ENCODE measurements around the gene LARGE1.

The LARGE1 gene

DNA sequence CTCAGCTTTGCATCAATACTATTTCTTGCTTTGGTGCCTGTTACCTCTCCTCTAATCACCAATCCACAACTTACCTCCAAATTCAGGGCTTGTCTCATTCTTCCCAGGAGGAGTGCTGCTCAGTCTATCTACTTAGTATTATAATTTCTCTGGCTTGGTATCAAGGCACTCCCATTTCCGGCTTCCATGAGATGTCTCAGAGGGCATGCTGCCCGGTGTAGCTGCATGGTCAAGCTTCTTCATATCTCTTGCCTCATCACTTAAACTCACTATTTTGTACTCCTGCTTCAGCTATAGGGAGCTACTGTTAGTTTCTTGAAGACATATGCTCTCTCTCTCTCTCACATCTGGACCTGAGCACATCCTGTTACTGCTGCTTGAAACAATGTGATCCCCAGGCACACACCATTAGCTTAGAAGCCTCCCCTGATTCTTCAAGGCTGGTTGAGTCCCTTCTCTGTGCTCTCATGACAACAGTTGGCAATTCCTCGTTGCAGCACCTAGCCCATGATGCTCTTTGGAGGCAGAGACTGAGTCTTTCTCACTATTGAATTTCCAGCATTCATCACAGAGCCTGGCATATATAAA lies 679.3 kb downstream of the LARGE1 start:
- DNase-seq (ENCODE audit: low read depth in 2 of 2): no peak

DNA sequence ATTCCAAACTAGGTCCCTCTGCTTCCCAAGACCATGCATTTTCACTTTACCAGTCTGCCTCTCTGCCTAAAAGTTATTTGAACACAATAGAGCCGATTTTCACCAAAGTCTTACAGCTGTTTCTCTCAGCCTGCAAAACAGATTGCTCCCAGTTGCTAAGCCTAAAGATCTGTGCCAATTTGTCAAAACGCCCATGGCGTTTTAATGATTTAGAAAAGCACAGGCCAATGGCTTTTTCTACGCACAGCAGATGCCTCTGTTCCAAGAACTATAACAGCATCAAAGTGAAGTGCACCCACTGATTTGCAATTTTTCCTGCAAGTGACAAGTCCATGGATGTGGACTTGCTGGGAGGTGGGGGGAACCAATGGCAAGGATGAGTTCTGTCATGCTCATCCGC lies 688.2 kb downstream of the LARGE1 start:
- no peak for DNase-seq (ENCODE audit: low read depth in 2 of 2)

DNA sequence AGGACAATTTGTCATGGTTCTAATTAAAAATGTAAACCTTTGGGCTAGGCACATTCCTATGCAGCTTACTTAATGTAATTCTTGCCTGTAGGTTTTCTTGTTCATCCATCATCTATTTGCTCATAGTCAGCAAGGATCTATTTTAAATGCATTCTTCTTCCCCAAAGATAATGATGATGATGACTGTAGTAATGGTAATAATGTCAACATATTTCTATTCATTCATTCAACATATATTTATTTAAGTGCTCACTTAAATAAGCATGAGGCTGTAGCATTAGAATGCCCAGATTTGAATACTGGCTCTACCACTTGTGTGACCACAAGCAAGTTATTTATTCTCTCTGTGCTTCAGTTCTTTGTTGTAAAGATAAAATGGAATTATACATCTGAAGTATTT lies 692.5 kb downstream of the LARGE1 start:
- DNase-seq (ENCODE audit: low read depth in 2 of 2): no peak

DNA sequence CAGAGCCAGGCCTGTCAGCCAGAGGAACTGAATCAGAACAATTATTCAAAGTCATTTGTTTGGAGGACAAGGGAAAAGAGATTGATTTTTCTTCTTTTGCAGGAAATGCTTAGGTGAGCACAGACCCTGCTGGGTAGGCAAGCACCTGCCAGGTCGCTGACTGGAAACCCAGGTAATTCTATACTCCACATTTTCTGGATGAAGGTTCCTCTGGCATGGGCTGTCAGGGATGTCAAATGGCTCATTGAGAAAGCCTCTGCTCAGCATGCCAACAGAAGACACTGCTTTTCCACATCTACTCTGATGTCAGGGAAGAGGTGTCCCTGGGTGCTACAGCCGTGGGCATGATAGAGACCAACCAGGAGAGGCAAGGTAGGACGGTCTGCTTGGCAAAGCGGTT lies 695.4 kb downstream of the LARGE1 start:
- DNase-seq (ENCODE audit: low read depth in 2 of 2): no peak
